ENCODE measurements around the gene PLA2G7. TPM values are rescaled to one million over a fixed set of nuclear protein-coding genes. Genes with fewer than 3 reads are reported as not detected.
A peak's percentile ranks its signal among the peaks of the same experiment; 100 is the strongest.

The PLA2G7 gene
- total and polyA plus RNA-seq, 8 donors = 0.61 to 9.3 (median 1.2) TPM; not detected in 2

GRCh38 chr6:46730921-46731461 lies 4.2 kb downstream of the PLA2G7 start:
- peaks cover 11 to 17% (median 16%) of the 10 kb centered on the region in 4 donors for H3K4me1 ChIP-seq
- H3K27ac ChIP-seq = no peak overlapping the region
- H3K27me3 ChIP-seq = peaks cover 0 to 31% (median 13%) of the 10 kb centered on the region in 3 donors
- intact Hi-C loops (cut with DNase I; ENCODE audit: low total_unique reads) = no loop called here
- peak in 1 of 2 donors; percentile 11 for DNase-seq
- 44 to 60% (median 57%) methylated on average over 4 of the region's 4 CpGs for WGBS, 5 donors
- H3K36me3 ChIP-seq = no peaks in the 10 kb centered on the region
- no peaks in the 10 kb centered on the region for H3K9me3 ChIP-seq
- TF ChIP-seq POLR2A (IDR thresholded peaks at IDR 0.05) = no peak
- TF ChIP-seq CTCF (IDR thresholded peaks at IDR 0.05) = no peak
- TF ChIP-seq POLR2AphosphoS5 (IDR thresholded peaks at IDR 0.05) = no peak
- no peak for TF ChIP-seq EP300 (IDR thresholded peaks at IDR 0.05)
- H3K4me3 ChIP-seq = no peak overlapping the region

GRCh38 chr6:46729787-46730326 lies 5.3 kb downstream of the PLA2G7 start:
- no peak for DNase-seq
- Histone ChIP-seq H3K27me3 (peaks cover 0 to 20% (median 2%) of the 10 kb centered on the region in 3 donors), H3K36me3 (no peaks in the 10 kb centered on the region), H3K9me3 (no peaks in the 10 kb centered on the region), H3K27ac (no peak overlapping the region), H3K4me3 (no peak overlapping the region), H3K4me1 (peaks cover under 1 to 6% (median 5%) of the 10 kb centered on the region in 4 donors)
- 58 to 96% (median 75%) methylated on average over 1 of the region's 1 CpG for WGBS, 5 donors
- no peak for TF ChIP-seq POLR2A (IDR thresholded peaks at IDR 0.05)
- no peak for TF ChIP-seq POLR2AphosphoS5 (IDR thresholded peaks at IDR 0.05)
- TF ChIP-seq CTCF (IDR thresholded peaks at IDR 0.05) = no peak
- TF ChIP-seq EP300 (IDR thresholded peaks at IDR 0.05) = no peak
- intact Hi-C loops (cut with DNase I; ENCODE audit: low total_unique reads) = no loop called here

- intact Hi-C loops (cut with DNase I; ENCODE audit: low total_unique reads) = no loop called here
These were observed 14.8 kb downstream of the PLA2G7 start for GRCh38 chr6:46720401-46720800.

GRCh38 chr6:46719099-46719498 lies 16.1 kb downstream of the PLA2G7 start:
- no peak for TF ChIP-seq POLR2A (IDR thresholded peaks at IDR 0.05)
- TF ChIP-seq CTCF (IDR thresholded peaks at IDR 0.05) = no peak
- no peak for TF ChIP-seq EP300 (IDR thresholded peaks at IDR 0.05)
- TF ChIP-seq POLR2AphosphoS5 (IDR thresholded peaks at IDR 0.05) = no peak
- H3K4me1 ChIP-seq = no peaks in the 10 kb centered on the region
- H3K27me3 ChIP-seq = peaks cover 0 to 8% (median 0%) of the 10 kb centered on the region in 3 donors
- peak in 1 of 2 donors; percentile 10 for DNase-seq
- no peak overlapping the region for H3K4me3 ChIP-seq
- H3K9me3 ChIP-seq = no peaks in the 10 kb centered on the region
- H3K27ac ChIP-seq = no peak overlapping the region
- intact Hi-C loops (cut with DNase I; ENCODE audit: low total_unique reads) = no loop called here
- WGBS, 5 donors = 27 to 71% (median 29%) methylated on average over 1 of the region's 1 CpG
- no peaks in the 10 kb centered on the region for H3K36me3 ChIP-seq

More at GRCh38 chr6:46720401-46720800, 14.8 kb downstream of the PLA2G7 start:
- no peak for DNase-seq
- Histone ChIP-seq H3K4me3 (no peak overlapping the region), H3K36me3 (no peaks in the 10 kb centered on the region), H3K27ac (no peak overlapping the region), H3K9me3 (no peaks in the 10 kb centered on the region), H3K4me1 (no peaks in the 10 kb centered on the region), H3K27me3 (peaks cover 0 to 8% (median 0%) of the 10 kb centered on the region in 3 donors)
- TF ChIP-seq CTCF (IDR thresholded peaks at IDR 0.05) = no peak
- no peak for TF ChIP-seq POLR2A (IDR thresholded peaks at IDR 0.05)
- no peak for TF ChIP-seq EP300 (IDR thresholded peaks at IDR 0.05)
- TF ChIP-seq POLR2AphosphoS5 (IDR thresholded peaks at IDR 0.05) = no peak
- 71 to 93% (median 87%) methylated on average over 1 of the region's 1 CpG for WGBS, 5 donors

Measured in stomach (tissue), 9 donors.